Measurements from ENCODE around the gene RALGPS1. TPM values are rescaled to one million over a fixed set of nuclear protein-coding genes. Genes with fewer than 3 reads are reported as not detected.

RALGPS1 gene
- total and polyA plus RNA-seq, 2 of the 8 experiments (the other 6 are each of a cell fraction or from before 2014, with no cell fraction given), result 20.0 to 23.5 TPM

- no peak for TF ChIP-seq ATF3 (IDR thresholded peaks at IDR 0.05; ENCODE audit: insufficient read depth, low read depth, low read length)
Measured at GRCh38 chr9:127256324-127256723, 341.7 kb downstream of the RALGPS1 start (continued).

All from H1 (cell line).